ENCODE measurements around the gene DCHS1.

- TF ChIP-seq POLR2A (IDR thresholded peaks at IDR 0.05; ENCODE audit: low read depth, low read length) (no peak), TAF1 (IDR thresholded peaks at IDR 0.05; ENCODE audit: borderline replicate concordance, low read depth, low read length) (no peak)
Observed at GRCh38 chr11:6629573-6629891, 26.1 kb downstream of the DCHS1 start.
